K562 (cell line): Measurements from ENCODE around the gene PSMB11. TPM values are rescaled to one million over a fixed set of nuclear protein-coding genes. Genes with fewer than 3 reads are reported as not detected.
A peak's percentile ranks its signal among the peaks of the same experiment; 100 is the strongest.

Source experiments
- ATAC-seq: fragments of 200-7000 bp; cut with Tn5 transposase; 3 replicates; pipeline ENCODE4 v1.9.1; 2020; ENCODE audit warnings: moderate library complexity
- BruUV-seq: library from RNA; stranded (reverse); fragments of 400-500 nt; replicated peaks from 2 replicates; lab custom pipeline; 2021; lab: Mats Ljungman, UMichigan
- CTCF ChIA-PET: fragments of 300-600 bp; formaldehyde crosslinking; extraction: SDS; loops from one replicate; lab custom pipeline; 2021; ENCODE audit warnings: low intra/inter-chr PET ratio; lab: Yijun Ruan, JAX
- POLR2A ChIA-PET: fragments of 300-600, 350-650 bp; sonication (Branson Sonifier 250); formaldehyde crosslinking; extraction: SDS; loops from one replicate; lab custom pipeline; 2021; ENCODE audit warnings: antibody characterized with exemption, inconsistent platforms; lab: Yijun Ruan, JAX
- DNase-seq, 4 experiments: peaks; one replicate each; pipeline versions ENCODE4 v3.0.0 to v3.0.0-alpha.2; 2011 to 2018; ENCODE audit warnings: low spot score in 3 of 4, mixed read lengths in 3 of 4; ENCODE audit errors: extremely low read depth in 1 of 4
- FAIRE-seq: peaks from 2 replicates; lab custom pipeline; 2011; peaks lifted over from hg19 to GRCh38; lab: Jason Lieb, UNC
- H2AFZ ChIP-seq: 2 replicates; pipeline ENCODE4 v1.6.0; 2011; ENCODE audit warnings: low read depth, low read length, control low read depth, inconsistent platforms
- H3K27ac ChIP-seq: fragments of 200-600 bp; 3 replicates; pipeline ENCODE4 v1.8.0; 2011; ENCODE audit warnings: low read depth, mild to moderate bottlenecking, control low read depth, inconsistent platforms, low read length, moderate library complexity, mixed read lengths; ENCODE audit errors: extremely low read depth
- H3K27me3 ChIP-seq, 2 experiments: fragments of 300-600 bp in 1 of 2; 2 replicates in 1 of 2; 3 replicates in 1 of 2; pipeline versions ENCODE4 v1.6.0 to v1.8.0; 2011; ENCODE audit warnings: inconsistent platforms in 2 of 2, low read length in 2 of 2, mild to moderate bottlenecking in 1 of 2, mixed read lengths in 1 of 2, moderate library complexity in 1 of 2; ENCODE audit not compliant: control insufficient read depth in 2 of 2, insufficient read depth in 2 of 2
- H3K36me3 ChIP-seq: fragments of 300-600 bp; 3 replicates; pipeline ENCODE4 v1.8.0; 2011; ENCODE audit warnings: mild to moderate bottlenecking, low read length, inconsistent platforms; ENCODE audit not compliant: control insufficient read depth, insufficient read depth
- H3K4me1 ChIP-seq, 2 experiments: fragments of 200-600 bp in 1 of 2; replicated peaks in 1 of 2; 2 replicates in 1 of 2; 3 replicates in 1 of 2; pipeline versions ENCODE4 v1.5.1 to v1.8.0; 2011; ENCODE audit warnings: inconsistent platforms in 2 of 2, low read length in 2 of 2, mild to moderate bottlenecking in 1 of 2, mixed read lengths in 1 of 2, moderate library complexity in 1 of 2; ENCODE audit not compliant: control insufficient read depth in 2 of 2, insufficient read depth in 2 of 2
- H3K4me2 ChIP-seq: 2 replicates; pipeline ENCODE4 v1.6.1; 2011; ENCODE audit warnings: low read length, control low read depth, inconsistent platforms, mixed read lengths; ENCODE audit not compliant: insufficient read depth
- H3K4me3 ChIP-seq: fragments of 200-600 bp; sonication (generic), shearing (Covaris generic); 2 replicates; pipeline ENCODE4 v1.5.1; 2016; ENCODE audit warnings: control low read depth, inconsistent platforms
- H3K79me2 ChIP-seq: fragments of 200-600 bp; 3 replicates; pipeline ENCODE4 v1.8.0; 2011; ENCODE audit warnings: low read length, inconsistent platforms; ENCODE audit not compliant: control insufficient read depth, insufficient read depth
- H3K9ac ChIP-seq, 2 experiments: 2 replicates each; pipeline versions ENCODE4 v1.6.0 to v1.6.1; 2011; ENCODE audit warnings: low read depth in 2 of 2, low read length in 2 of 2, control low read depth in 1 of 2, inconsistent platforms in 1 of 2, mild to moderate bottlenecking in 1 of 2, mixed read lengths in 1 of 2; ENCODE audit not compliant: insufficient read depth in 1 of 2
- H3K9me1 ChIP-seq: one replicate; pipeline ENCODE4 v1.6.0; 2011; ENCODE audit warnings: inconsistent platforms, mild to moderate bottlenecking, low read length, moderate library complexity; ENCODE audit not compliant: control insufficient read depth, insufficient read depth
- H3K9me3 ChIP-seq: replicated peaks from 2 replicates; pipeline ENCODE4 v1.5.1; 2011; ENCODE audit warnings: low read depth, low read length, inconsistent platforms; ENCODE audit not compliant: control insufficient read depth, insufficient read depth
- H4K20me1 ChIP-seq: replicated peaks from 2 replicates; pipeline ENCODE4 v1.6.1; 2011; ENCODE audit warnings: low read length, inconsistent platforms, mixed read lengths; ENCODE audit not compliant: control insufficient read depth, insufficient read depth
- CBFB ChIP-seq: sonication (generic); formaldehyde crosslinking; IDR thresholded peaks from 2 replicates; pipeline ENCODE4 v1.4.0; 2020; ENCODE audit warnings: mild to moderate bottlenecking, missing genetic modification reagents
- FOXA3 ChIP-seq, 2 experiments: fragments of 450-650 bp in 1 of 2; sonication (generic) in 1 of 2; formaldehyde crosslinking; IDR thresholded peaks in 1 of 2; conservative IDR thresholded peaks in 1 of 2; 2 replicates each; pipeline versions ENCODE4 v1.4.0 to v1.8.0; 2020 to 2022; ENCODE audit warnings: mild to moderate bottlenecking in 2 of 2, missing genetic modification reagents in 1 of 2
- FOXM1 ChIP-seq, 2 experiments: fragments of 450-650 bp in 1 of 2; sonication (generic) in 1 of 2; formaldehyde crosslinking in 1 of 2; IDR thresholded peaks; 2 replicates each; pipeline versions ENCODE4 v1.6.1 to v1.9.0; 2017 to 2022; ENCODE audit warnings: low read depth in 2 of 2, mild to moderate bottlenecking in 2 of 2, missing genetic modification reagents in 1 of 2, moderate library complexity in 1 of 2
- MYC ChIP-seq, 2 experiments: fragments of 250-450 bp in 1 of 2; sonication (Bioruptor Pico) in 1 of 2; IDR thresholded peaks; 2 replicates each; pipeline versions ENCODE4 v1.5.1 to v1.6.1; 2012 to 2021; ENCODE audit warnings: low read depth in 2 of 2, borderline replicate concordance in 1 of 2, improper control_type of control experiment in 1 of 2, low read length in 1 of 2, mild to moderate bottlenecking in 1 of 2, moderate library complexity in 1 of 2
- RNF2 ChIP-seq: sonication (generic); IDR thresholded peaks from 2 replicates; pipeline ENCODE4 v1.6.1; 2016
- SP1 ChIP-seq: sonication (generic); formaldehyde crosslinking; IDR thresholded peaks from 2 replicates; pipeline ENCODE4 v1.8.1; 2022; ENCODE audit warnings: mild to moderate bottlenecking, missing genetic modification reagents
- TCF3 ChIP-seq: sonication (generic); formaldehyde crosslinking; IDR thresholded peaks from 2 replicates; pipeline ENCODE4 v1.4.0; 2020; ENCODE audit warnings: mild to moderate bottlenecking, missing genetic modification reagents
- ZC3H8 ChIP-seq: fragments of 450-650 bp; IDR thresholded peaks from 2 replicates; pipeline ENCODE4 v1.6.1; 2017
- ZEB2 ChIP-seq: fragments of 450-650 bp; IDR thresholded peaks from 2 replicates; pipeline ENCODE4 v1.6.1; 2016
- ZFP30 ChIP-seq: fragments of 250-450 bp; sonication (Bioruptor Pico); IDR thresholded peaks from 2 replicates; pipeline ENCODE4 v1.8.0; 2022; ENCODE audit warnings: moderate library complexity, mild to moderate bottlenecking, inconsistent platforms, borderline replicate concordance
- ZNF77 ChIP-seq: fragments of 250-450 bp; sonication (Bioruptor Pico); IDR thresholded peaks from 2 replicates; pipeline ENCODE4 v1.5.0; 2020
- WGBS: fragments of 100-300 bp; shearing (Covaris generic); methylation state at CpG from one replicate; pipeline ENCODE4 v1.1.6; 2016; ENCODE audit warnings: low coverage, mixed read lengths; ENCODE audit not compliant: insufficient coverage; ENCODE audit errors: missing lambda C conversion rate; 5-methylcytosine and 5-hydroxymethylcytosine counted together
- in situ Hi-C: fragments of 300-500 bp; cut with MboI; formaldehyde crosslinking; loops from 4 replicates; pipeline ENCODE4 v1.15.0; 2018; ENCODE audit warnings: inconsistent platforms, mixed read lengths
- intact Hi-C: fragments of 100-400 bp; cut with micrococcal nuclease; formaldehyde crosslinking; loops from 2 replicates; pipeline ENCODE4 v1.14.2; 2022
- polyA plus RNA-seq, 8 experiments: library from polyadenylated mRNA; depleted of rRNA in 4 of 8; stranded (reverse) in 5 of 8; unstranded in 3 of 8; fragments of >200 nt; fragmentation: Nextera tagmentation in 2 of 8; fragmentation: Illumina TruSeq in 1 of 8; extraction: Ambion mirVana in 2 of 8; extraction: Trizol in 1 of 8; gene quantifications; 2 replicates each; pipeline versions ENCODE4 v1.2.1 to v1.2.3, GENCODE V29; 2011 to 2014; ENCODE audit warnings: inconsistent platforms in 1 of 8, missing spikeins in 1 of 8
- total RNA-seq, 7 experiments: library from RNA; depleted of rRNA in 6 of 7; stranded (reverse); fragments of >200 nt in 6 of 7; fragmentation: Illumina TruSeq in 2 of 7; extraction: Trizol in 2 of 7; gene quantifications; 2 replicates each; pipeline versions ENCODE4 v1.2.1 to v1.2.3, GENCODE V29; 2011 to 2021; ENCODE audit warnings: low replicate concordance in 1 of 7
- TF ChIP-seq, protein P1 (sequence below): fragments of 250-450 bp; sonication (Bioruptor Pico); IDR thresholded peaks from 2 replicates; pipeline ENCODE4 v1.8.0; 2021; ENCODE audit warnings: borderline replicate concordance, mild to moderate bottlenecking, moderate library complexity; ENCODE audit not compliant: poor library complexity, severe bottlenecking
- TF ChIP-seq, protein P2 (sequence below), 2 experiments: fragments of 450-650 bp; formaldehyde crosslinking in 1 of 2; IDR thresholded peaks; 2 replicates each; pipeline versions ENCODE4 v1.4.0 to v1.6.1; 2014 to 2020; ENCODE audit warnings: mild to moderate bottlenecking in 2 of 2, borderline replicate concordance in 1 of 2, low read depth in 1 of 2

PSMB11 gene
- total and polyA plus RNA-seq, 9 of the 15 experiments (the other 6 are each of a cell fraction or from before 2014, with no cell fraction given), result not detected

DNA sequence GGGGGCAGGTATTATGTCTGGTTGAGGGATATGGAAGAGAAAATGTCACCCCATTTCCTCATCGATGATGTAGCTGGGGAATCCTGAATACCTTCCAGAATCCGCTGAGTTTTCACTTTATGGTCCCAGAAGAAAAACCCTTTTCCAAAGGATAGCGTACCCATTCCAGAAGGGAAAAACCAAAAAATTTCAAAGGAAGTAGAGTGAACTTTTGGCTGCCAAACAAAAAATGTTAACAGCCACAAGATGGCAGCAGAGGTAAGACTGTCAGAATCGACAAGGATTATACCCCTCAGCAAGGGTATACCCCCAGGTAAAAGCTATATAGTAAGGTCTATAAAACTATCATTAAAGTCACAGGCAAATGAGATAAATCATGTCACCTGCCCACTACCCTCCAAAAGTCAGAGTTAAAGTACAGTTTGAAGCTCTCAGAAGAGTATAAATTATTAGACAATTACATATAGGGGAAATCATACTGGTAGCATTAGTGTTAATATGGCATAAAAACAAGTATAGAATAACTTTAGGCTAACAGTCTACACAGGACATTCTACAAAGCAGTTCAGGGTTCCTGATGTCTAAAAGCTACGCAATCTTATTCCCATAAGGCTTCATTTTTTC is 34.9 kb downstream of the PSMB11 start:
- peak; percentile 23 for FAIRE-seq
- in situ Hi-C loops, result no loop called here
- no peak overlapping the region for H3K4me2 ChIP-seq
- H3K4me1 ChIP-seq, result peaks cover 17 to 40% of the 10 kb centered on the region in 2 experiments
- ChIA-PET POLR2A (interaction anchor here (0.5 to 2.2 kb wide), 6 partner anchors 9 to 378 kb away, joined by 4 to 20 read pairs (median 4); partner anchors contain the start of genes ACIN1, C14orf119 and HAUS4), CTCF (interaction anchor here (0.8 to 3.2 kb wide), 2 partner anchors 18 to 32 kb away, joined by 5 to 25 read pairs; partner anchors contain the start of genes ACIN1 and C14orf119)
- DNase-seq, result peak in 1 of 4 experiments; percentile 59
- no peaks in the 10 kb centered on the region for H3K9me1 ChIP-seq
- peaks cover 93% of the 10 kb centered on the region for H3K36me3 ChIP-seq
- H3K4me3 ChIP-seq, result no peak overlapping the region
- intact Hi-C loops, result no loop called here
- H3K27me3 ChIP-seq, result no peaks in the 10 kb centered on the region
- H3K9me3 ChIP-seq, result no peaks in the 10 kb centered on the region
- ATAC-seq, result peak; percentile 30; the same call in 2 of the 3 replicates
- H3K27ac ChIP-seq, result no peak overlapping the region
- peaks cover 15% of the 10 kb centered on the region for H3K79me2 ChIP-seq
- no peak overlapping the region for H2AFZ ChIP-seq
- H3K9ac ChIP-seq, result no peak overlapping the region
- no peaks in the 10 kb centered on the region for H4K20me1 ChIP-seq
- BruUV-seq, result no TSS peak
- WGBS, result 68% methylated on average over 5 of the region's 5 CpGs
- TF ChIP-seq MYC (IDR thresholded peaks at IDR 0.05; ENCODE audit: low read depth, low read length) (no peak), MYC (CRISPR knock-in tag; IDR thresholded peaks at IDR 0.05; ENCODE audit: borderline replicate concordance, low read depth) (no peak), ZEB2 (no peak), FOXM1 (IDR thresholded peaks at IDR 0.05; ENCODE audit: low read depth) (no peak), FOXM1 (CRISPR knock-in tag; IDR thresholded peaks at IDR 0.05; ENCODE audit: low read depth) (no peak), FOXA3 (CRISPR knock-in tag; conservative IDR thresholded peaks at IDR 0.05 in 1 of 2, IDR thresholded peaks at IDR 0.05 in 1 of 2) (no peak), CBFB (CRISPR knock-in tag) (no peak), SP1 (CRISPR knock-in tag) (no peak), RNF2 (no peak), ZFP30 (CRISPR knock-in tag) (no peak), TCF3 (no peak), ZC3H8 (no peak), ZNF77 (CRISPR knock-in tag) (no peak)
- TF ChIP-seq, protein P1, sequence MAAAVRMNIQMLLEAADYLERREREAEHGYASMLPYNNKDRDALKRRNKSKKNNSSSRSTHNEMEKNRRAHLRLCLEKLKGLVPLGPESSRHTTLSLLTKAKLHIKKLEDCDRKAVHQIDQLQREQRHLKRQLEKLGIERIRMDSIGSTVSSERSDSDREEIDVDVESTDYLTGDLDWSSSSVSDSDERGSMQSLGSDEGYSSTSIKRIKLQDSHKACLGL (CRISPR knock-in tag), result no peak
- TF ChIP-seq, protein P2, sequence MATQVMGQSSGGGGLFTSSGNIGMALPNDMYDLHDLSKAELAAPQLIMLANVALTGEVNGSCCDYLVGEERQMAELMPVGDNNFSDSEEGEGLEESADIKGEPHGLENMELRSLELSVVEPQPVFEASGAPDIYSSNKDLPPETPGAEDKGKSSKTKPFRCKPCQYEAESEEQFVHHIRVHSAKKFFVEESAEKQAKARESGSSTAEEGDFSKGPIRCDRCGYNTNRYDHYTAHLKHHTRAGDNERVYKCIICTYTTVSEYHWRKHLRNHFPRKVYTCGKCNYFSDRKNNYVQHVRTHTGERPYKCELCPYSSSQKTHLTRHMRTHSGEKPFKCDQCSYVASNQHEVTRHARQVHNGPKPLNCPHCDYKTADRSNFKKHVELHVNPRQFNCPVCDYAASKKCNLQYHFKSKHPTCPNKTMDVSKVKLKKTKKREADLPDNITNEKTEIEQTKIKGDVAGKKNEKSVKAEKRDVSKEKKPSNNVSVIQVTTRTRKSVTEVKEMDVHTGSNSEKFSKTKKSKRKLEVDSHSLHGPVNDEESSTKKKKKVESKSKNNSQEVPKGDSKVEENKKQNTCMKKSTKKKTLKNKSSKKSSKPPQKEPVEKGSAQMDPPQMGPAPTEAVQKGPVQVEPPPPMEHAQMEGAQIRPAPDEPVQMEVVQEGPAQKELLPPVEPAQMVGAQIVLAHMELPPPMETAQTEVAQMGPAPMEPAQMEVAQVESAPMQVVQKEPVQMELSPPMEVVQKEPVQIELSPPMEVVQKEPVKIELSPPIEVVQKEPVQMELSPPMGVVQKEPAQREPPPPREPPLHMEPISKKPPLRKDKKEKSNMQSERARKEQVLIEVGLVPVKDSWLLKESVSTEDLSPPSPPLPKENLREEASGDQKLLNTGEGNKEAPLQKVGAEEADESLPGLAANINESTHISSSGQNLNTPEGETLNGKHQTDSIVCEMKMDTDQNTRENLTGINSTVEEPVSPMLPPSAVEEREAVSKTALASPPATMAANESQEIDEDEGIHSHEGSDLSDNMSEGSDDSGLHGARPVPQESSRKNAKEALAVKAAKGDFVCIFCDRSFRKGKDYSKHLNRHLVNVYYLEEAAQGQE (IDR thresholded peaks at IDR 0.05; ENCODE audit: borderline replicate concordance), result peak; percentile 30; the same call in 1 of the 2 replicates
- TF ChIP-seq, protein P2 (CRISPR knock-in tag; IDR thresholded peaks at IDR 0.05; ENCODE audit: low read depth), result no peak
